Suprapubic skin (tissue), 4 donors: ENCODE measurements around the gene SH3BP2.

Experiments used
- EP300 ChIP-seq: sonication (generic); formaldehyde crosslinking; IDR thresholded peaks from one replicate; pipeline ENCODE4 v1.6.1; 2017; ENCODE audit warnings: antibody characterized with exemption
- POLR2A ChIP-seq, 2 donors: fragments of 450-650 bp; IDR thresholded peaks; one replicate each; pipeline ENCODE4 v1.6.1; 2017; ENCODE audit warnings: antibody characterized with exemption in 2 of 2, mild to moderate bottlenecking in 2 of 2, moderate library complexity in 2 of 2
- POLR2AphosphoS5 ChIP-seq, 3 donors: sonication (generic); formaldehyde crosslinking; IDR thresholded peaks; one replicate each; pipeline ENCODE4 v1.6.1; 2017; ENCODE audit warnings: antibody characterized with exemption in 3 of 3

DNA sequence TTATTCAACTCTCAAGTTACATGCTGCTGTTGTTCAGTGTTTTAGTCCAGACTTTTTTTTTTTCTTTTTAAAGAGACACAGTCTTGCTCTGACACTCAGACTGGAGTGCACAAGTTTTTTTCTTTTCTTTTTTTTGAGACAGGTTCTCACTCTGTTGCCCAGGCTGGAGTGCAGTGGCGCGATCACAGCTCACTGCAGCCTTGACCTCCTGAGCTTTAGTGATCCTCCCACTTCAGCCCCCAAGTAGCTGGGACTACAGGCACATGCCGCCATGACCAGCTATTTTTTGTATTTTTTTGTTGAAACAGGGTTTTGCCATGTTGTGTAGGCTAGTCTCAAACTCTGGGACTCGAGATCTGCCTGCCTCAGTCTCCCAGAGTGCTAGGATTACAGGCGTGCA, 62.7 kb downstream of the SH3BP2 start:
- TF ChIP-seq POLR2AphosphoS5 (IDR thresholded peaks at IDR 0.05): no peak
- TF ChIP-seq POLR2A (IDR thresholded peaks at IDR 0.05): no peak
- TF ChIP-seq EP300: no peak
